Transverse colon (tissue), 4 donors: ENCODE measurements around the gene SPRN. TPM values are rescaled to one million over a fixed set of nuclear protein-coding genes. Genes with fewer than 3 reads are reported as not detected.

ENCODE experiments used
- DNase-seq: peaks from one replicate; pipeline ENCODE4 v3.0.0-alpha.2; 2019
- H3K27ac ChIP-seq, 4 donors: fragments of 200-600 bp; sonication (generic); 2 replicates each; pipeline ENCODE4 v1.5.1; 2016 to 2018; ENCODE audit warnings: inconsistent platforms in 4 of 4
- H3K27me3 ChIP-seq: fragments of 200-600 bp; sonication (generic); 2 replicates; pipeline ENCODE4 v1.5.1; 2017; ENCODE audit warnings: inconsistent platforms
- H3K36me3 ChIP-seq, 4 donors: fragments of 200-600 bp; sonication (generic); 2 replicates each; pipeline ENCODE4 v1.5.1; 2017 to 2019; ENCODE audit warnings: inconsistent platforms in 4 of 4
- H3K4me1 ChIP-seq, 4 donors: fragments of 200-600 bp; sonication (generic); 2 replicates each; pipeline ENCODE4 v1.5.1; 2017 to 2020; ENCODE audit warnings: inconsistent platforms in 4 of 4
- H3K4me3 ChIP-seq, 4 donors: fragments of 200-600 bp; sonication (generic); 1 replicate in 1 of 4; 2 replicates in 3 of 4; pipeline versions ENCODE4 v1.5.1 to v1.6.1; 2017 to 2019; ENCODE audit warnings: inconsistent platforms in 4 of 4
- H3K9me3 ChIP-seq, 2 donors: fragments of 200-600 bp; sonication (generic); 2 replicates each; pipeline ENCODE4 v1.5.1; 2017 to 2019; ENCODE audit warnings: inconsistent platforms in 2 of 2
- EP300 ChIP-seq: sonication (generic); formaldehyde crosslinking; IDR thresholded peaks from one replicate; pipeline ENCODE4 v1.6.1; 2017; ENCODE audit warnings: antibody characterized with exemption, low read depth
- POLR2A ChIP-seq: fragments of 450-650 bp; IDR thresholded peaks from one replicate; pipeline ENCODE4 v1.6.1; 2016; ENCODE audit warnings: antibody characterized with exemption, mild to moderate bottlenecking, moderate library complexity
- POLR2AphosphoS5 ChIP-seq, 3 donors: sonication (generic); formaldehyde crosslinking; IDR thresholded peaks; one replicate each; pipeline ENCODE4 v1.6.1; 2016; ENCODE audit warnings: antibody characterized with exemption in 3 of 3
- WGBS, 2 donors: methylation state at CpG; one replicate each; pipeline ENCODE4 v1.1.5; 2018; ENCODE audit warnings: low coverage in 1 of 2; 5-methylcytosine and 5-hydroxymethylcytosine counted together
- in situ Hi-C, 4 donors: fragments of 200-750 bp; cut with MboI; loops; one replicate each; pipeline versions ENCODE4 v1.15.0 to v1.15.1; 2017; ENCODE audit warnings: low sequenced_read_pairs in 3 of 4, low pct_ligation_motif_present in 1 of 4, low pct_unique_long_range_greater_than_20kb in 1 of 4
- intact Hi-C: fragments of 100-400 bp; cut with DNase I; formaldehyde crosslinking; loops from one replicate; pipeline ENCODE4 v1.15.1; 2023; ENCODE audit warnings: low total_unique reads
- total RNA-seq, 4 donors: library from RNA; depleted of rRNA; stranded (reverse); fragments of >200 nt; gene quantifications; one replicate each; pipeline ENCODE4 v1.1.0, GENCODE V29; 2016
- TF ChIP-seq, protein P1 (sequence below), 5 experiments: fragments of 200-600 bp in 3 of 5; fragments of 450-650 bp in 2 of 5; sonication (generic) in 3 of 5; IDR thresholded peaks; 1 replicate in 2 of 5; 2 replicates in 3 of 5; pipeline ENCODE4 v1.5.1; 2016 to 2017; ENCODE audit warnings: antibody characterized with exemption in 5 of 5, inconsistent platforms in 3 of 5, mild to moderate bottlenecking in 2 of 5, moderate library complexity in 1 of 5

The SPRN gene
- total RNA-seq, 4 donors from 2014 or later = not detected

DNA sequence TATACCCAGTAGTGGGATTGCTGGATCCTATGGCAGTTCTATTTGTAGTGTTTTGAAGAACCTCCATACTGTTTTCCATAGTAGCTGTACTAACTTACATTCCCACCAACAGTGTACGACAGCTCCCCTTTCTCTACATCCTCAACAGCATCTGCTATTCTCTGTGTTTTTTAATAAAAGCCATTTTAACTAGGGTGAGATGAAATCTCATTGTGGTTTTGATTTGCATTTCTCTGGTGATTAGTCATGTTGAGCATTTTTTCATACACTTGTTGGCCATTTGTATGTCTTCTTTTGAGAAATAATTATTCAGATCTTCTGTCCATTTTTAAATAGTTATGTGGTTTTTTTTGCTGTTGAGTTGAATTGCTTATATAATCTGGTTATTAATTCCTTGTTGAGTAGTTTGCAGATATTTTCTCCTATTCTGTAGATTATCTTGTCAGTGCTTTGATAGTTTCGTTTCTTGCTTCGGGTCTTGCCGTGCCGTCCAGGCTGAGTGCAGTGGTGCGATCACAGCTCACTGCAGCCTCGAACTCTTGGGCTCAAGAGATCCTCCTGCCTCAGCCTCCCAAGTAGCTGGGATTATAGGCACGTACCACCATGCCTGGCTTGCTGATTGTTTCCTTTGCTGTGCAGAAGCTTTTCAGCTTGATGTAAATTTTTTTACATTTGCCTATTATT is 18.4 kb downstream of the SPRN start:
- 73 to 97% methylated on average over 3 to 8 of the region's 8 CpGs for WGBS, 2 donors
- in situ Hi-C loops = no loop called here
- H3K9me3 ChIP-seq = peaks cover 3% of the 10 kb centered on the region in 2 donors

GRCh38 chr10:133405272-133405671 is 19.2 kb downstream of the SPRN start:
- WGBS, 2 donors = 58 to 78% methylated on average over 2 of the region's 2 CpGs
- intact Hi-C loops = no loop called here

More for the DNA sequence above, 18.4 kb downstream of the SPRN start:
- no peak for TF ChIP-seq POLR2A
- TF ChIP-seq EP300 = no peak
- no peak for TF ChIP-seq POLR2AphosphoS5 (IDR thresholded peaks at IDR 0.05)
- Histone ChIP-seq H3K4me3 (no peak overlapping the region), H3K27me3 (no peaks in the 10 kb centered on the region), H3K36me3 (peaks cover 0 to 49% (median 8%) of the 10 kb centered on the region in 4 donors), H3K4me1 (peaks cover 0 to 3% (median 0%) of the 10 kb centered on the region in 4 donors), H3K27ac (no peak overlapping the region)
- no peak for DNase-seq
- intact Hi-C loops = no loop called here

GRCh38 chr10:133403784-133404183 is 20.6 kb downstream of the SPRN start:
- no peaks in the 10 kb centered on the region for H3K27me3 ChIP-seq
- no peak for DNase-seq
- peaks cover 0 to 49% (median 6%) of the 10 kb centered on the region in 4 donors for H3K36me3 ChIP-seq
- H3K4me1 ChIP-seq = peaks cover 0 to 4% (median 0%) of the 10 kb centered on the region in 4 donors
- H3K27ac ChIP-seq = no peak overlapping the region
- intact Hi-C loops = no loop called here
- TF ChIP-seq POLR2AphosphoS5 (IDR thresholded peaks at IDR 0.05) (no peak), POLR2A (no peak), EP300 (no peak)
- TF ChIP-seq, protein P1, sequence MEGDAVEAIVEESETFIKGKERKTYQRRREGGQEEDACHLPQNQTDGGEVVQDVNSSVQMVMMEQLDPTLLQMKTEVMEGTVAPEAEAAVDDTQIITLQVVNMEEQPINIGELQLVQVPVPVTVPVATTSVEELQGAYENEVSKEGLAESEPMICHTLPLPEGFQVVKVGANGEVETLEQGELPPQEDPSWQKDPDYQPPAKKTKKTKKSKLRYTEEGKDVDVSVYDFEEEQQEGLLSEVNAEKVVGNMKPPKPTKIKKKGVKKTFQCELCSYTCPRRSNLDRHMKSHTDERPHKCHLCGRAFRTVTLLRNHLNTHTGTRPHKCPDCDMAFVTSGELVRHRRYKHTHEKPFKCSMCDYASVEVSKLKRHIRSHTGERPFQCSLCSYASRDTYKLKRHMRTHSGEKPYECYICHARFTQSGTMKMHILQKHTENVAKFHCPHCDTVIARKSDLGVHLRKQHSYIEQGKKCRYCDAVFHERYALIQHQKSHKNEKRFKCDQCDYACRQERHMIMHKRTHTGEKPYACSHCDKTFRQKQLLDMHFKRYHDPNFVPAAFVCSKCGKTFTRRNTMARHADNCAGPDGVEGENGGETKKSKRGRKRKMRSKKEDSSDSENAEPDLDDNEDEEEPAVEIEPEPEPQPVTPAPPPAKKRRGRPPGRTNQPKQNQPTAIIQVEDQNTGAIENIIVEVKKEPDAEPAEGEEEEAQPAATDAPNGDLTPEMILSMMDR (IDR thresholded peaks at IDR 0.05) = no peak
- no peaks in the 10 kb centered on the region for H3K9me3 ChIP-seq
- H3K4me3 ChIP-seq = no peak overlapping the region
- WGBS, 2 donors = 92 to 96% methylated on average over 5 of the region's 5 CpGs
- in situ Hi-C loops = no loop called here

More at GRCh38 chr10:133405272-133405671, 19.2 kb downstream of the SPRN start:
- Histone ChIP-seq H3K4me1 (peaks cover 0 to 4% (median 0%) of the 10 kb centered on the region in 4 donors), H3K36me3 (peaks cover 0 to 46% (median 4%) of the 10 kb centered on the region in 4 donors), H3K27ac (no peak overlapping the region), H3K9me3 (no peaks in the 10 kb centered on the region), H3K4me3 (no peak overlapping the region), H3K27me3 (no peaks in the 10 kb centered on the region)
- in situ Hi-C loops = no loop called here
- TF ChIP-seq POLR2A (no peak), EP300 (no peak), POLR2AphosphoS5 (IDR thresholded peaks at IDR 0.05) (no peak)
- TF ChIP-seq, protein P1 (IDR thresholded peaks at IDR 0.05) = no peak
- no peak for DNase-seq

- no peak overlapping the region for H3K27ac ChIP-seq
- intact Hi-C loops (no loop called here), in situ Hi-C loops (no loop called here)
- TF ChIP-seq EP300 (no peak), POLR2AphosphoS5 (IDR thresholded peaks at IDR 0.05) (no peak), POLR2A (no peak)
- TF ChIP-seq, protein P1 (IDR thresholded peaks at IDR 0.05) = no peak
- H3K27me3 ChIP-seq = no peaks in the 10 kb centered on the region
- H3K9me3 ChIP-seq = no peaks in the 10 kb centered on the region
- DNase-seq = no peak
- peaks cover 0 to 4% (median 0%) of the 10 kb centered on the region in 4 donors for H3K4me1 ChIP-seq
- peaks cover 0 to 49% (median 8%) of the 10 kb centered on the region in 4 donors for H3K36me3 ChIP-seq
- no peak overlapping the region for H3K4me3 ChIP-seq
- 82 to 89% methylated on average over 11 to 16 of the region's 16 CpGs for WGBS, 2 donors
Observed at GRCh38 chr10:133403359-133403758, 21.1 kb downstream of the SPRN start.
